Suprapubic skin (tissue), 4 donors: ENCODE measurements around the gene VDAC1.

ENCODE experiments used
- EP300 ChIP-seq: sonication (generic); formaldehyde crosslinking; IDR thresholded peaks from one replicate; pipeline ENCODE4 v1.6.1; 2017; ENCODE audit warnings: antibody characterized with exemption
- POLR2A ChIP-seq, 2 donors: fragments of 450-650 bp; IDR thresholded peaks; one replicate each; pipeline ENCODE4 v1.6.1; 2017; ENCODE audit warnings: antibody characterized with exemption in 2 of 2, mild to moderate bottlenecking in 2 of 2, moderate library complexity in 2 of 2
- POLR2AphosphoS5 ChIP-seq, 3 donors: sonication (generic); formaldehyde crosslinking; IDR thresholded peaks; one replicate each; pipeline ENCODE4 v1.6.1; 2017; ENCODE audit warnings: antibody characterized with exemption in 3 of 3
- TF ChIP-seq, protein P1 (sequence below), 2 donors: fragments of 200-600 bp in 1 of 2; fragments of 450-650 bp in 1 of 2; sonication (generic) in 1 of 2; IDR thresholded peaks; one replicate each; pipeline ENCODE4 v1.5.1; 2016 to 2019; ENCODE audit warnings: antibody characterized with exemption in 2 of 2, mild to moderate bottlenecking in 1 of 2, moderate library complexity in 1 of 2

DNA sequence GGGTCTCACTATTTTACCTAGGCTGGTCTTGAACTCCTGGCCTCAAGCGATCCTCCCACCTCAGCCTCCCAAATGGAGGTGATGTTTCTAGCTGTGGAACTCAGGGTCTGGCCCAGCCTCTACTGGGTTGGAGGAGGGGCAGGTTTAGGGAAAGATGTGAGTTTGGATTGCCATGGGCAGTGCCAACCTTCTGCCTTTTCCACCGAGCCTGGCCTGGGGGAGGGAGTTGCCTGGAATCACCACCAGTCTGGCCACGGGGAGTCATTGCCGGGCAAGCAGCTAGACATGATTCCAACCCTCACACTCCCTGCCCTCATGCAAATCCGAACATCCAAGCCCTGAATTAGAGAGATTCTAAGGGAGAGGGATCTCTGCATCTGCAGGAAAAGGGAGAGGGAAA lies 21.0 kb upstream of the VDAC1 start:
- TF ChIP-seq, protein P1, sequence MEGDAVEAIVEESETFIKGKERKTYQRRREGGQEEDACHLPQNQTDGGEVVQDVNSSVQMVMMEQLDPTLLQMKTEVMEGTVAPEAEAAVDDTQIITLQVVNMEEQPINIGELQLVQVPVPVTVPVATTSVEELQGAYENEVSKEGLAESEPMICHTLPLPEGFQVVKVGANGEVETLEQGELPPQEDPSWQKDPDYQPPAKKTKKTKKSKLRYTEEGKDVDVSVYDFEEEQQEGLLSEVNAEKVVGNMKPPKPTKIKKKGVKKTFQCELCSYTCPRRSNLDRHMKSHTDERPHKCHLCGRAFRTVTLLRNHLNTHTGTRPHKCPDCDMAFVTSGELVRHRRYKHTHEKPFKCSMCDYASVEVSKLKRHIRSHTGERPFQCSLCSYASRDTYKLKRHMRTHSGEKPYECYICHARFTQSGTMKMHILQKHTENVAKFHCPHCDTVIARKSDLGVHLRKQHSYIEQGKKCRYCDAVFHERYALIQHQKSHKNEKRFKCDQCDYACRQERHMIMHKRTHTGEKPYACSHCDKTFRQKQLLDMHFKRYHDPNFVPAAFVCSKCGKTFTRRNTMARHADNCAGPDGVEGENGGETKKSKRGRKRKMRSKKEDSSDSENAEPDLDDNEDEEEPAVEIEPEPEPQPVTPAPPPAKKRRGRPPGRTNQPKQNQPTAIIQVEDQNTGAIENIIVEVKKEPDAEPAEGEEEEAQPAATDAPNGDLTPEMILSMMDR (IDR thresholded peaks at IDR 0.05) = no peak
- TF ChIP-seq POLR2A (IDR thresholded peaks at IDR 0.05) = no peak
- TF ChIP-seq EP300 = no peak
- TF ChIP-seq POLR2AphosphoS5 (IDR thresholded peaks at IDR 0.05) = no peak
